A204.1 (cell line): ENCODE results near the gene EEF2.

Source experiments
- FAIRE-seq: peaks from 2 replicates; lab custom pipeline; 2012; peaks lifted over from hg19 to GRCh38; lab: Jason Lieb, UNC

Gene EEF2

DNA sequence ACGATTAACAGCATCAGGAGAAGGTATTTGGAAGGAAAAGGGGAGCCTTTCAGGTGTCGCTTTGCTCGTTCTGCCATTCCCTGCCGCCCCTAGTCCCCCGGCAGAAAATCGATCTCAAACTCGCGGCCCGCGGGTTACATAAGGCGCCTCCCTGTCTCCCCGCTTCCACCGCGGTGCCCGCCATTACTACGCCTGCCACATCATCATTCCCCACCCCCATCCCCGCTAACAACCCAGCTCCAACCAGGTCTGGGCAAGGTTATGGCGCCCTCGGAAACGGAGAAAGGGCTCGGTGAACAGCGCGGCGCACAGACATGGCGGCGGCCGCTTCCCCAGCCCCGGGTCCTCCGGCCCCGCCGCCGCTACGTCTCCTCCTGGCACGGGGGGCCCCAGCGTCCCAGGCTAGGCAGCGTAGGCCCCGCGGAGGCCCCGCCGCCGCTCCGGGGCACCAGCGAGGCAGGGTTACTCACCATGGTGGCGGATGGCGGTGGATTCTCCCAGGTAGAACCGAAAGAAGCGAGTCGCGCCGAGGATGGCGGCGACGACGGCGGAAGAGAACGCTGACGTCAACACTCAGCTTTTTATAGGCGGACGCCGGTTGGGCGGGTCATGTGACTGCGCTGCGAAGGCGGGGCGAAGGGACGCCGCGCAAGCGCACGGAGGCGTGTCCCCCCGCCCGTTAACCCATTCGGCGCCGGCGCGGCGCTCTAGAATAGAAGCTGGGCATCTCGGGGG is at the start of gene EEF2:
Gene EEF2, minus strand, starts transcription at position 556 of the 735 bp plus-strand sequence. Its CDS starts 83 bp downstream, at position 473.
- no peak for FAIRE-seq

DNA sequence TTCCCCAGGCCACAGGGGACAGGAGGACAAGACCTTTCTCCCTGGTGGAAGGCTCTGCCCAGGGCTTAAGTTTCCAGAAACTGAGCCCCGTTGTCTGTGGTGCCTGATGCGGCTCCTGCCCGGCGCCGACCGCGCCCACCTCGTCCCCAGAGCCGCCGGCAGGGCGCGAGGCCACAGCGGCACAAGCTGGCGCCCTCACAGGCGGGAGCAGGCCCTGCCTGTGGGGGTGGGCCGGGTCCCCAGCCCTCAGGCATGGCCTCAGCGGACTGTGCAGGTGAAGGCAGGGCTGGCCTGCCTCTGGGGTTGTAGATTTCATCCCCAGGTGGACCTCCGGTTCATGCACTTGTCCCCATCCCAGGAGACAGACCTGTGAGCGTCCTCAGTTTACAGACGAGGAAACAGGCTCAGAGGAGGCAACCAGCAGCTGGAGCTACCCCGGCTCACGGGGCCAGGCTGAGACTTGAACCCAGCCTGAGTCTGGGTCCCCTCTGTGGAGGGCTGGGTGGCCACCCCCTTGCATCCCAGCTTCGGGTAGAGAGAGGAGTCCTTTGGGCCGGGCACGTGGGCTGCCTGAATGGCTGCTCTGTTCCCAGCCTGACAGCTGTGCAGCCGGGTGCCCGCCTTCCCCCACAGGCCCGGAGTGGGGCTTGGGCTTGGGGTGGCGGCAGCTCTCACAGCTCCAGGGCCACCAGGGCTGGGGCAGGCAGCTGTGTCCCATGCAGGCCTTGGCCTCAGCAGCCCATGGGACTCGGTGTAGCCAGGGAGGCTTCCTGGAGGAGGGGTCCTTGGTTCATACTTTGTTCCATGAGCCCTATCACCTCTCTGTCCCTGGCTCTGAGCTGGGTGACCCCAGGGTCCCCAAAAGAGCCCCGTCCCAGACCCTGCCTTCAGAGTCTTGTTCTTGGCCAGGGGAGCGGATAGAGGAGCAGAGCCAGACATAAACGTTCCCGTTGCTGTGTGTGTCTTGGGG is 49.1 kb upstream of the EEF2 start:
- no peak for FAIRE-seq

DNA sequence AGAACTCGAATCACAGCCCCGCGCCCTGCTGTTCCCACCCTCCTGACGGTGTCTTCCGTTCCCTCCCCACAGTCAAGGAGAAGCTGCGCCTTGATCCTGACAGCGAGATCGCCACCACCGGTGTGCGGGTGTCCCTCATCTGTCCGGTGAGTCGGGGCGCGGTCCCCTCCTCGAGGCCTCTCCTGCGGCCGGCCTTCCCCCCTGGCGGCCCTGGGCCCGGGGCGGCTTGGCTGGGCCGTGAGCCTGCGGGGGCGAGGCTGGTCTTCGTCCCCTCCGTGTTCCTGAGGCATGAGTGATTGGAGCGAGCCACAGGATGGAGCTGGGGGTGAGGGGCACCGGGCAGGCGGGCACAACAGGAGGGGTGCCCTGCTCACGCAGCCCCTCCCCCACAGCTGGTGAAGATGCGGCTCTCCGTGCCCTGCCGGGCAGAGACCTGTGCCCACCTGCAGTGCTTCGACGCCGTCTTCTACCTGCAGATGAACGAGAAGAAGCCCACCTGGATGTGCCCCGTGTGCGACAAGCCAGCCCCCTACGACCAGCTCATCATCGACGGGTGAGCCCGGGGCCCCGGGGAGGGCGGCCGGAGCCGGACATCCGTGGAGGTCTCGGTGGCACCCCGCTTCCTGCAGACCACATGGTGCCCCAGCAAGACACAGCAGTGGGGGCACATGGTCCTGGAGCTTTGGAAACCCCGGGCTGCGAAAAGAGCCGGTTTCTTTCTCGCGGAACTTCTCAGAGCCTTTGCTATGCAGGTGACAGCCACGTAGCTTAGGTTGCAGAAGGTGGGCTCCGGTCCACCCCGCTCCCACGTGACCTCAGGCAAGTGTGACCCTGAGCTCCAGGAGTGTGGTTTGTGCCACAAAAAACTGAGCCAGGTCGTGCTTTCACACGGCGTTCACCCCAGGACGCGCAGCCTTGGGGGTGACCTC is 48.0 kb upstream of the EEF2 start:
- no peak for FAIRE-seq

DNA sequence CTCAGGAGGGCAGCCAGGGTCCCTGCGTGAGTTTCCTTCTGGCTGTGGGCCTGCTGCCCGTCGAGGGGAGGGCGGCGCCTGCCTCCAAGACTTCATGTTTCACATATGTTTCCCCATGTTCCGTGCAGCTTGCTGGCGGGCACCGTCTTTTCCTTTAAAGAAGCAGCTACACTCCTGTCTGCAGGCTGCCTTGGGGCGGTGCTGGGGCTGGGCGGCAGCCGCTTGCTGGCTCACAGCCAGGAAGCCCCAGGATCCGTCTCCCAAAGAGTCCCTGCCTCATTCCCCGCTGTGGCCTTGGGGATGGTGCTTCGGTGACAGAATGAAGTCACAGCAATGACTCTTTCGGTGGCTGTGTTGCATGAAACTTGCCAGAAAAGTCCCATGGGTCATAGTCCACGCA is 47.2 kb upstream of the EEF2 start:
- FAIRE-seq, result no peak

DNA sequence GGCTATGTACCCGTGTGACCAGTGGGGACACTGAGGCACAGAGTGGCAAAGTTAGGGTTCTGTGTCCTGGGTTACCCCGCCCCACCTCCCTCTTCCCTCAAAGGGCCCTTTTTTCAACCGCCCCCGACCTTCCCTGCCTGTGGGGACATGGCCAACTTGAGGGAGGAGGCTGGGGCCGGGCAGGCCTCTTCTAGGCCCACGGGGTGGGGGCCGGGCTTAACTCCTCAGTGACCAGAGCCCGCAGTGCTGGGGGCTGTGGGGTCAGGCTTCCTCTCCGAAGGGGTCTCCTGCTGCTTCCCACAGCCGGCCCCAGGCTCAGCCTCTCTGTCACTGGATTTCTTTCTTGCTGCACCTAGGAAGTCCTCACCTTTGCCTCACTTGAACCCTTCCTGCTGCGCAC is 46.2 kb upstream of the EEF2 start:
- FAIRE-seq, result no peak

DNA sequence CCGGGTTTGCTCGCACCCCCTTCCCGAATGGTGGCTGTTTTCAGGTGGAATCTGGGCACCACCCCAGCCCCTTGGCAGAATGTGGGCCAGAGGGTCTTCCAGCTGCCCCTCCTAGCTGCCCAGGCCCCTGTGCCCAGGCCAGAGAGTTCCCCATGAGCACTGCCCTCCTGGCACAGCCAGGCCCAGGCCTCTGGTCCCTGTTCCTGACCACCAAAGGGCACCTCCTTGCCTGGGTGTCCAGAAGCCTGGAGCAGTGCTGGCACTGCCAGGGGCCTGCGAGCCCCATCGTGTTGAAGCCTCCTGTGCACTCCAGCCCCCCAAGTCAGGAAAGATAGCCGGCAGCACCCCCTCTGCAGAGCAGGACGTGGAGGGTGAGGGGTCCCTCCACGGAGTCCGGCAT is 45.7 kb upstream of the EEF2 start:
- no peak for FAIRE-seq

DNA sequence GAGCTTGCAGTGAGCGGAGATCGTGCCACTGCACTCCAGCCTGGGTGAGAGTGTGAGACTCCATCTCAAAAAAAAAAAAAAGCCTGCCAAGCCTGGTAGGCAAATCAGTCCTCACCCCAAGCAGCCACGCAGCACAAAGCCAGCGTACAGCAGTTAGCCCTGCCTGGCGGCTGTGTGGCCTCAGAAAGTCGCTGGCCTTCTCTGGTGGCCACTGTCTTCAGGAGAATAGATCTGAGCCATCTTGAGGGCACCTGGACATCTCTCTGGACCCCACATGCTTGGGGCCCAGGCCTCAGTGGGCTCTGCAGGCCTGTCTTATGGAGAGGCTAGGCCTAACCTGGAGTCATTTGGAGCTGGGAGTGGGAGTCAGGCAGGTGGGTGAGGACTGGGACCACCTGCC is 45.3 kb upstream of the EEF2 start:
- no peak for FAIRE-seq

DNA sequence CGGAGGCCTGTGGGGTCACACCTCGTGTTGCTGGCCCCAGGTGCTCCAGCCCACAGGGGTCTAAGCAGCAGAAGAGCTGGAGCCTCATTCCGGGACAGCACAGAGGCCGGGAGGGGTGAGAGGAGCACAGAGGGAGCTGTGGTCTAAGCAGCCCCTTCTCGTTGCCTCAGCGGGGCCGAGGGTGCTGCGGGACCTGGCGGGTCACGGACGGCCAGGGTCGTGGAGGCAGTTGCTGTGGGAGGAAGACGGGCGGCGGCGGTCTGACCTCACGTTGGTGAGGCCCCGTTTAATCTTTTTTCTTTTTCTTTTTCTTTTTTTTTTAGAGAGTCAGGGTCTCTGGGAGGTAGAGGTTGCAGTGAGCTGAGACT is 44.0 kb upstream of the EEF2 start:
- no peak for FAIRE-seq

DNA sequence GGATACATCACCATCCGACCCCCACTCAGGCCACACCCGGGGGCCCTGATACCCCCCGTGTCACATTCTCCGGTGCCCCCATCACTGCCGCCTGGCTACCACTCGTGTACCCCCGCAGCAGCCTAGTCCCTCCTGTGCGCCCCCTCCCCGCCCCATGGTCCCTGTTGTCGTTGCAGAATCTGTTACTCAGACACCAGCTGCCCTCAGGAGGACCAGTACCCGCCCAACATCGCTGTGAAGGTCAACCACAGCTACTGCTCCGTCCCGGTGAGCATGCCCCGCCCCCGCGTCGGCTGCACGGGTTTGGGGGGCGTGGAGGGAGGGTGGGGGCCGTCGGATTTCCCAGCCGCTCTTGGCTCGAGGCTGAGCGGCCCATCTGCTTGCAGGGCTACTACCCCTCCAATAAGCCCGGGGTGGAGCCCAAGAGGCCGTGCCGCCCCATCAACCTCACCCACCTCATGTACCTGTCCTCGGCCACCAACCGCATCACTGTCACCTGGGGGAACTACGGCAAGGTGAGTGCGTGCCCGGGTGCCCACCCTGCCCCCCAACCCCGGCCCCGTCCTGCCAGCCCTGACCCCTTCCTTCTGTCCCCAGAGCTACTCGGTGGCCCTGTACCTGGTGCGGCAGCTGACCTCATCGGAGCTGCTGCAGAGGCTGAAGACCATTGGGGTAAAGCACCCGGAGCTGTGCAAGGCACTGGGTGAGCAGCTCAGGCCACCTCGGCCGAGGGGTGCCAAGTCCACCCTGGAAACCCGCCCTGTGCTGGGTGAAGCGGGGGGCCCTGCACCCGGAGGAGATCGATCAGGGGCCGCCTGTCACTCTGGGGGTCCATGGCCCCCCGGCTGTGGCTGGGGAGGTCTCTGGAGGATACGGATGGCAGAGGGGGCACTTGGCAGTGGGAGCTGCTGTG is 43.3 kb upstream of the EEF2 start:
- no peak for FAIRE-seq

DNA sequence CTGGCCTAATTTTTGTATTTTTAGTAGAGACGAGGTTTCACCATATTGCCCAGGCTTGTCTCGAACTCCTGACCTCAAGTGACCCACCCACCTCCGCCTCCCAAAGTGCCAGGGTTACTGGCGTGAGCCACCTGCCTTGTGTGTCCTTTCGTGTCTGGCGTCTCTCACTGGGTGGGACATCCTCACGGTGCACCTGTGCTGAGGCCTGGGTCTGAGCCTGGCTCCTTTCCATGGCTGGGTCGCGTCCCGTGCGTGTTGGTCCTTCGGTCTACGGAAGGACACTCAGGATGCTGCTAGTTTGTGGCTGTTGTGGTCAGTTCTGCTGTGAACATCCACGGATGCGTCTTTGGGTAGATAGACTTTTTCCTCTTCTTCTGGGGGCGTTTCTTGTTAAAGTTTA is 41.9 kb upstream of the EEF2 start:
- FAIRE-seq, result no peak

DNA sequence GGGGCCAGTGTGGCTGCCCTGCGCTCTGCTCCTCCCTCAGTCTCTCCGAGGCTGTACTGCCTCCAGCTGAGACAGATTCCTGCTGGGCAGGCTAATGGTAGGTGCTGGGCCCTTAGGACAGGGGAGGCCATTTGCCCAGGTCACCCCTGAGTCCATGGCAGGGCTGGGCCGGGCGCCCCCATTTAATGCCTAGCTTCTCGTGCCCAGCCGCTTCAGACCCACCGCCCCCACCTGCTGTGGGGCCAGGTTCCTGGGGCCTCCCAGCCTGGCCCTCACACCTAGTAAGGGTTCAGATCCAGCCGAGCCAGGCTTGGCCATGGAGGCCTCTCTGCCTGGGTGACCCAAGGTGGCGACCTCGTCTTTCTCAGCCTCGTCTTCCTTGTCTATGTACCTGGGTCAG is 40.1 kb upstream of the EEF2 start:
- no peak for FAIRE-seq

DNA sequence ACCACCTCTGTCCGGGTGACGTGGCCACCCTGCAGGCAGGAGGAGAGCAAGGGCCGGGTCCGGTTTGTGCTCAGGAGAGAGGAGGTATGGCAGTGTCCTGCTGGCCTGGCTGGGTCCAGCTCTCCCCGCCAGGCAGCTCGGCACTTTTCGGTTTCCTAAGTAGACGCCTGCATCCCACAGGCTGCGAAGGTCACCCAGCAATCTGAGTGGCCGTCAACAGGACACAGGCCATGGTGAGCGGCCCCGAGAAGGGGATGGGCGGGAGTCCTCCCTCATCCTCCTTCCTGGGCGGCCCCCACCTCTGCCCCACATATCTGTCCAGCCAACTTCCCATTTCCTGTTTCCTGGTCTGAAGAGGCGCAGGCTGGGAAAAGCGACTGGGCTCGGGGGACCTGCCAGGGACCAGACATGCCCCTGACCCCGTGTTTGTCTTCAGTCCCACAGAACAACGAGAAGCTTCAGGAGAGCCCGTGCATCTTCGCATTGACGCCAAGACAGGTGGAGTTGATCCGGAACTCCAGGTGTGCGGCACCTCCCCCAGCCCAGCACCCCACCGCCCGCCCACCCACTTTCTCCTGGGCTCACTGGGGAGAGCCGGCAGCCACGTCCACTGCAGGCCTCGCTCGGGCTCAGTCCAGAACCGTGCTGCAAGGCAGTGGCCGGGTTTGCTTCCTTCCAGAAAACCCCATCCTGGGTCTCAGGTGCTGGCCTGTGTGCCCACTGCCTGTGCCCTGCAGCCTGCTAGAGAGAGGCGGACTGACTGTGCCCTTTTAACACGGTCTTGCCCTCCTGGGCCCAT is 38.5 kb upstream of the EEF2 start:
- no peak for FAIRE-seq

DNA sequence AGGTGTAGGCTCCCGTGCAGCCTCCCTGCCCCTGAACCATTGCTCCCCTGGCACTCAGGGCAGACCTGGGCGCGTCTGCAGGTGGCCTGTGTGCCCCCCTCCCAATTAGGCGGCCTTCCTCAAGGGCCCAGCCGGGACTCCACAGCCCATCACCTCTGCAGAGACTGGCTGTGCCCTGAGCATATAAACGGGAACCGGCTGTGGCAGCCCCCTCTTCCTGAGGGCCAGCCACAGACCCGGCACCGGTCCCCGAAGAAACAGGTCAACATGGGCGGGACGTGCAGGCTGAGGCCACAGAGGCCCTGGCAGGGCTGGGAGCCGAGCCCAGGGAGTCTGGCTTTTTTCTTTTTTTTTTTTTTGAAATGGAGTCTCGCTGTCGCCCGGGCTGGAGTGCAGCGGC is 34.3 kb upstream of the EEF2 start:
- no peak for FAIRE-seq

DNA sequence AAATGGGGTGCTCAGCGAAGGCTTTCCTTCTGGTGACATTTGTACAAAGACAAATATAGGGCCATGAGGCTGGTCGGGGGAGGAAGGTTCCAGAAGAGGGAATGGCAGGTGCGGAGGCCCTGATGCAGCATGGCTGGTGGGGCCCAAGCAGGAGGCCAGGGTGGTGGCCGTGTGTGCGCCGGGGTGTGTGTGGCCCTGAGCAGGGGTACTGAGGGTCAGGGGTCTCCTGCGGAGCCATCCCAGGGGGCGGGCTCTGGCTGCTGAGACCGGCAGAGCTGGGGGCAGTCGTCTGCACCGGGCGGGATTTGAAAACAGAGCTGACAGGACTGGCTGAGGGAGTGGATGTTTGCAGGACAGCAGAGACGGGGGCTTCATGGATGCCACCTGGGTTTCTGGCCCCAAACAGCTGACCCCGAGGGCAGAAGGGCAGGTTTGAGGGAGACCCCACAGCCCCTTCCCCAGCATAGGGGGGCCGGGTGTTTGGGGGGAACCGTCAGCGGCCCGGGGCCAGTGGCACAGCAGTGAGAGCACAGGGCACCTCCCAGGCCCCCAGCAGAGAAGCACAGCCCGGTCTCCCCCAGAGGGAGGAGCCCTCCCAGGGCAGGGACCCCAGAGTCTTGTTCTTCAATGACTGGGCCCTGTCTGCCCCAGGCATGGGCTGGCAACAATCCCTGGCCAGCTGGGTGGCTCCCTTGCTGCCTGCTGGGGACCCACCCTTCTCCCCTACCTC is 33.7 kb upstream of the EEF2 start:
- FAIRE-seq, result no peak

DNA sequence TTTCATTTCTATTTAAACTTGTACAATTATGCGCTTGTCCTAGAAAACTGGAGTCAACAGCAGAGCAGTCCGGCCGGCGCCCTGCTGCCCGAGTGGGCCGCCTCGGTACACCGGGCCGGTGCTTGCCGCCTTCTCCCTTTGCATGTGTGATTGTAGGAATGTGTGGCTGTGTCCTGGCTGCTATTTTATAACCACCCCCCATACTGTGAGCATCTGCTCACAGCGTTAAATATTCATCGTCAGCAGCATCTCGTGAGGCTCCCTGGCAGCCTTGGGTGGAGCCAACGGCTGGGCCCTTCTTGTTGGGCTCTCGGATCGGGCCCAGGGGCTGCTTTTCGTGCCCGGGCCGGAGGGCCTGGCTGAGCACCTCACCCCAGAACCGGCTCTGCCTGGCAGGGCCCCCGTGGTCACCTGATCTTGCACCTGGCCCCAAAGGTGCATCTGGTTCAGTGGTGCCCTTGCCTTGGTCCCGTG is 32.9 kb upstream of the EEF2 start:
- FAIRE-seq, result no peak

DNA sequence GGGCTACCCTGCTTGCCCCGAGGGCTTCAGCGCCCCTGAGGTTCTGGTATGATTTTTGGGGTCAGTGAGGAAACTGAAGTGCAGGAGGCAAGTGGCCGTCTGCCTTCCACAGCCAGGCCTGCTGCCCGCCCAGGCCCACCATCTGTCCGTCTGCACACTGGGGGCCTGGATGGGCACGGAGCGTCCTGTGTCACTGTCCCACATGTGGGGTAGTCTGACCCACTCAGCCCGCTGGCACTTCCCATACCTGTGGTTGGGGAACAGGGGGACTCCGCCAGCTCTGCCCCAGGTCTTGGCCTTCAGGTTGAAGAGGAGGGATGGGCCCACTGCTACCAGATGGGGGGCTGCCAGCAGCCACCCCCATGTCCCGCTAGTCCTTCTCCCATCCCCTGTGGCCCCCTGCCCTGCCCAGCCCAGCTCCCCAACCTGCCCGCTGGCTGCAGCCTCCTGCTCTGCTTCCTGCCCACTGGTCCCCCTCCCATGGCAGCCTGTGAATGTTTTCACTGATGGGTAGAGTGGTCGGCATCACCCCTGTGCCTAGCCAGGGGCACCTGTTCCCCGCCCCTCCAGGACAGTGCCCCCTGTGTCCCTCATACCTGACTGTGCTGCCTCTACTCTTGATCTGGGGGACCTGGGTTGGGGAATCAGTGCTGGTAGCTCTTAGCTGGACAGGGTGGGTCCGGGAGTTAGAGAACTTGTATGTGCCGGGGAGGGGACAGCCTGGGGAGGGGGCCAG is 31.8 kb upstream of the EEF2 start:
- no peak for FAIRE-seq

DNA sequence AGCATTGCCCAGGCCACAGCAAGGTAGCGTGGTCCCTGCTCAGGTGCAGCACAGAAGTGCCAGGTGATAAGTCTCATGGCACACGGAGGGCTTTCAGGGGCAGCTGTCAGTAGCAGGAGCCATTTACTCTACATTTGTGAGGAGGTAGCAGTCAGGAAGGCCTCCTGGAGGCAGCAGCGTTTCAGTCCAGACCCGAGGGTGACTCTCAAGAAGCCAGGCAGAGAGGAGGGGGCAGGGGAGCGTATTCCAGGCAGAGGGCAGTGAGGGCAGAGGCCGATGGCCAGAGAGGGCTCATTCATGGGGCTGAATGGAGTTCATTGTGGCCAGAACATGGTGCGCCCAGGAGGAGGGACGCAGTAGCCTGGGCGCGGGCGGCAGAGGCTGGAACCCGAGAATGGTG is 31.2 kb upstream of the EEF2 start:
- FAIRE-seq, result no peak

DNA sequence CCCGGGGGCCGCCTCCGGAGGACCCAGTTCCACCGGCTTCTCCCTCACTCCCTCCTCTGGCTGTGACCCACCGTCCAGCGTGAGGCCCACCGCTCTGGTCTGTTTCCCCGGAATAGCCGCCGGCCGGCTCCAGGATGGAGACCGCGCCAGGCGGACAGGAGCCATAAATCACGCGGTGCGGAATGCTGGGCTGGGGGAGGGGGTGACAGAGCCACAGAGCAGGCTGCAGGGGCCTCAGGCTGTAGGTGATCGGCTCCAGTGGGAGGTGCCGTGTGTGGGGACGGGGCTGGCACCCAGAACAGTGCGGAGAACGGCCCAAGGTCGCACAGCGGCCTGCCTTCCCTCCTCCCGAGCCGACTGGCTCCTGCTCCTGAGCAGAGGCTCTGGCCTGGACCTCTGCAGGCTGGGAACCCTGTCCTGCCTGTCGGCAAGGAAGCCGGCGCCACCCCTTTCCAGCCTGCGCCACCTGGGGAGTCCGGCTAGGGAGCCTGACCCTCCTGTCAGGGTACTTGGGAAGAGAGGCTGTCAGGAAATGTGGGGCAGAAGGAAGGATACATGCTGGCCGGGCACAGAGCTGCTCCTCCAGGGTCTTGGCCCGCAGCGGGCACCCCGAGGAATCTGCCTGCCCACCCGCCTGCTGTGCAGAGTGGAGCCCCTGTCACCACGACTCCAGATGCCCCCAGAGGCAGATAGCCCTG is 30.6 kb upstream of the EEF2 start:
- no peak for FAIRE-seq
